HCT116 (cell line): ENCODE results near the gene SEMA6A. TPM values are rescaled to one million over a fixed set of nuclear protein-coding genes. Genes with fewer than 3 reads are reported as not detected.

ENCODE experiments used
- ATAC-seq: fragments of 200-7000 bp; cut with Tn5 transposase; 2 replicates; pipeline ENCODE4 v1.9.1; 2020; ENCODE audit warnings: mild to moderate bottlenecking, moderate library complexity
- BruUV-seq: library from RNA; stranded (reverse); fragments of 400-500 nt; replicated peaks from 2 replicates; lab custom pipeline; 2021; lab: Mats Ljungman, UMichigan
- CTCF ChIA-PET: fragments of 300-600 bp; sonication (Branson Sonifier 250); formaldehyde crosslinking; loops from one replicate; lab custom pipeline; 2021; ENCODE audit warnings: antibody characterized with exemption; lab: Charles Lee
- POLR2A ChIA-PET: fragments of 300-600, 350-600 bp; sonication (Branson Sonifier 250); formaldehyde crosslinking; loops from one replicate; lab custom pipeline; 2021; ENCODE audit warnings: antibody characterized with exemption; lab: Charles Lee
- RAD21 ChIA-PET, 2 experiments: fragments of 300-600 bp; sonication (Branson Sonifier 250); formaldehyde crosslinking; loops; one replicate each; lab custom pipeline; 2023; ENCODE audit warnings: low total read pairs in 2 of 2; ENCODE audit not compliant: uncharacterized antibody in 2 of 2, unreplicated experiment in 2 of 2, low non-redundant PET in 1 of 2; lab: Charles Lee
- DNase-seq: peaks from one replicate; pipeline ENCODE4 v3.0.0-alpha.2; 2010; ENCODE audit warnings: low read depth, low spot score
- H2AFZ ChIP-seq: fragments of 200-600 bp; shearing (Covaris generic), sonication (generic); 2 replicates; pipeline ENCODE4 v1.6.1; 2017; ENCODE audit warnings: low read depth, mixed run types, mixed read lengths, antibody characterized with exemption, low read length; ENCODE audit not compliant: poor library complexity, severe bottlenecking
- H3K27ac ChIP-seq: 2 replicates; pipeline ENCODE4 v1.5.1; 2012; ENCODE audit warnings: low read depth, low read length
- H3K27me3 ChIP-seq: fragments of 200-600 bp; sonication (generic); 2 replicates; pipeline ENCODE4 v1.6.1; 2016; ENCODE audit warnings: mixed run types, low read length, mixed read lengths; ENCODE audit not compliant: insufficient read depth
- H3K36me3 ChIP-seq, 2 experiments: fragments of 200-500 bp in 1 of 2; fragments of 200-600 bp in 1 of 2; sonication (Bioruptor generic) in 1 of 2; sonication (generic) in 1 of 2; 2 replicates each; pipeline versions ENCODE4 v1.5.1 to v1.6.1; 2014 to 2016; ENCODE audit warnings: low read length in 2 of 2, inconsistent platforms in 1 of 2, mixed read lengths in 1 of 2, mixed run types in 1 of 2; ENCODE audit not compliant: insufficient read depth in 2 of 2, control insufficient read depth in 1 of 2
- H3K4me1 ChIP-seq, 2 experiments: fragments of 200-600 bp in 1 of 2; sonication (generic) in 1 of 2; 2 replicates each; pipeline versions ENCODE4 v1.5.1 to v1.6.1; 2012 to 2017; ENCODE audit warnings: low read length in 2 of 2, inconsistent platforms in 1 of 2, mild to moderate bottlenecking in 1 of 2, mixed read lengths in 1 of 2, mixed run types in 1 of 2, moderate library complexity in 1 of 2; ENCODE audit not compliant: insufficient read depth in 2 of 2, control insufficient read depth in 1 of 2
- H3K4me2 ChIP-seq: fragments of 200-600 bp; sonication (generic); 2 replicates; pipeline ENCODE4 v1.6.1; 2017; ENCODE audit warnings: mixed run types, low read length, mixed read lengths
- H3K4me3 ChIP-seq, 2 experiments: fragments of 200-600 bp in 1 of 2; sonication (generic) in 1 of 2; replicated peaks in 1 of 2; 2 replicates each; pipeline ENCODE4 v1.5.1; 2011 to 2016; ENCODE audit warnings: low read length in 2 of 2, control low read depth in 1 of 2, low read depth in 1 of 2, mild to moderate bottlenecking in 1 of 2, mixed read lengths in 1 of 2, mixed run types in 1 of 2
- H3K79me2 ChIP-seq: fragments of 200-600 bp; sonication (generic); 2 replicates; pipeline ENCODE4 v1.6.1; 2017; ENCODE audit warnings: mild to moderate bottlenecking, mixed run types, low read length, moderate library complexity, mixed read lengths; ENCODE audit not compliant: insufficient read depth
- H3K9ac ChIP-seq: fragments of 200-600 bp; sonication (generic); 2 replicates; pipeline ENCODE4 v1.6.1; 2016; ENCODE audit warnings: low read length, mixed read lengths
- H3K9me2 ChIP-seq: fragments of 200-600 bp; sonication (generic), shearing (Covaris generic); 2 replicates; pipeline ENCODE4 v1.6.1; 2017; ENCODE audit warnings: mixed run types, mild to moderate bottlenecking, moderate library complexity; ENCODE audit not compliant: insufficient read depth
- H3K9me3 ChIP-seq, 2 experiments: fragments of 200-500 bp in 1 of 2; fragments of 200-600 bp in 1 of 2; sonication (Bioruptor generic) in 1 of 2; sonication (generic) in 1 of 2; 2 replicates each; pipeline ENCODE4 v1.6.1; 2014 to 2017; ENCODE audit warnings: low read length in 2 of 2, mixed read lengths in 2 of 2, inconsistent platforms in 1 of 2, low read depth in 1 of 2, mild to moderate bottlenecking in 1 of 2, mixed run types in 1 of 2, moderate library complexity in 1 of 2; ENCODE audit not compliant: control insufficient read depth in 1 of 2, insufficient read depth in 1 of 2
- H4K20me1 ChIP-seq: fragments of 200-600 bp; sonication (generic), shearing (Covaris generic); 2 replicates; pipeline ENCODE4 v1.6.1; 2017; ENCODE audit warnings: mixed run types, mild to moderate bottlenecking, moderate library complexity; ENCODE audit not compliant: insufficient read depth
- CBX3 ChIP-seq: IDR thresholded peaks from 2 replicates; pipeline ENCODE4 v1.6.1; 2012; ENCODE audit warnings: low read depth
- CEBPB ChIP-seq: IDR thresholded peaks from 2 replicates; pipeline ENCODE4 v1.6.1; 2012; ENCODE audit warnings: low read depth
- EZH2 ChIP-seq: fragments of 200-600 bp; sonication (generic); IDR thresholded peaks from 2 replicates; pipeline ENCODE4 v1.6.1; 2017; ENCODE audit warnings: antibody characterized with exemption, mixed run types
- MAX ChIP-seq: IDR thresholded peaks from 2 replicates; pipeline ENCODE4 v1.6.1; 2012
- POLR2A ChIP-seq: IDR thresholded peaks from 2 replicates; pipeline ENCODE4 v1.7.0; 2011; ENCODE audit warnings: borderline replicate concordance; ENCODE audit not compliant: insufficient read depth, insufficient read length; ENCODE audit errors: extremely low read depth
- RAD21 ChIP-seq: IDR thresholded peaks from 2 replicates; pipeline ENCODE4 v1.6.1; 2012; ENCODE audit warnings: low read depth, mild to moderate bottlenecking
- SIN3A ChIP-seq: IDR thresholded peaks from 2 replicates; pipeline ENCODE4 v1.6.1; 2012; ENCODE audit warnings: low read depth
- SP1 ChIP-seq: IDR thresholded peaks from 2 replicates; pipeline ENCODE4 v1.6.1; 2012; ENCODE audit warnings: low read depth
- YY1 ChIP-seq: IDR thresholded peaks from 2 replicates; pipeline ENCODE4 v1.6.1; 2011; ENCODE audit warnings: low read length, low read depth, moderate library complexity, mild to moderate bottlenecking; ENCODE audit not compliant: insufficient replicate concordance; ENCODE audit errors: extremely low read depth
- ZFX ChIP-seq: fragments of 450-650 bp; IDR thresholded peaks from 2 replicates; pipeline ENCODE4 v1.6.1; 2017
- ZNF274 ChIP-seq: fragments of 200-500 bp; sonication (Bioruptor generic); IDR thresholded peaks from 2 replicates; pipeline ENCODE4 v1.6.1; 2014; ENCODE audit warnings: mild to moderate bottlenecking, low read depth, low read length, inconsistent platforms
- intact Hi-C: fragments of 100-400 bp; cut with micrococcal nuclease; formaldehyde crosslinking; loops from 2 replicates; pipeline ENCODE4 v1.10.0; 2022
- total RNA-seq: library from RNA; stranded (reverse); gene quantifications from one replicate; pipeline ENCODE4 v1.2.1, GENCODE V29; 2021; ENCODE audit not compliant: unreplicated experiment

SEMA6A gene
- total RNA-seq, 1 experiment from 2014 or later: 6.7 TPM

- POLR2A ChIA-PET: no interaction called here
- Histone ChIP-seq H3K27ac (no peak overlapping the region), H3K9me2 (no peaks in the 10 kb centered on the region), H4K20me1 (no peaks in the 10 kb centered on the region), H2AFZ (no peak overlapping the region), H3K9ac (no peak overlapping the region), H3K4me3 (no peak overlapping the region), H3K4me2 (peak overlapping the region; percentile 85), H3K79me2 (no peaks in the 10 kb centered on the region; the same call in 1 of the 2 replicates), H3K4me1 (peaks cover 8 to 21% of the 10 kb centered on the region in 2 experiments; a peak in 3 of 4 replicates), H3K27me3 (no peaks in the 10 kb centered on the region), H3K36me3 (no peaks in the 10 kb centered on the region), H3K9me3 (no peaks in the 10 kb centered on the region)
- BruUV-seq: no TSS peak
- intact Hi-C loops: loop anchor here (10.0 kb wide), 1 partner anchor 992 kb away; no protein-coding TSS in a partner anchor
- RAD21 ChIA-PET: no interaction called here
- ATAC-seq (no peak), DNase-seq (no peak)
- CTCF ChIA-PET: no interaction called here
- no peak for TF ChIP-seq ZFX
These were observed 2.0 kb downstream of the SEMA6A start for GRCh38 chr5:116572350-116573278.

GRCh38 chr5:116571568-116572349, 2.9 kb downstream of the SEMA6A start:
- Histone ChIP-seq H3K4me2 (no peak overlapping the region), H3K36me3 (no peaks in the 10 kb centered on the region), H3K9me2 (no peaks in the 10 kb centered on the region), H3K27ac (no peak overlapping the region), H2AFZ (no peak overlapping the region), H3K79me2 (no peaks in the 10 kb centered on the region; the same call in 1 of the 2 replicates), H3K27me3 (no peaks in the 10 kb centered on the region), H3K9ac (no peak overlapping the region), H3K4me1 (peaks cover 8 to 21% of the 10 kb centered on the region in 2 experiments; a peak in 3 of 4 replicates), H3K9me3 (no peaks in the 10 kb centered on the region), H4K20me1 (no peaks in the 10 kb centered on the region), H3K4me3 (no peak overlapping the region)
- BruUV-seq: no TSS peak
- ChIA-PET POLR2A (no interaction called here), CTCF (no interaction called here), RAD21 (no interaction called here)
- DNase-seq (no peak), ATAC-seq (no peak)
- TF ChIP-seq MAX: no peak
- no peak for TF ChIP-seq EZH2
- TF ChIP-seq CBX3: no peak
- no peak for TF ChIP-seq SP1
- TF ChIP-seq CEBPB: no peak
- no peak for TF ChIP-seq RAD21
- no peak for TF ChIP-seq POLR2A
- TF ChIP-seq ZFX: no peak
- TF ChIP-seq YY1: no peak
- TF ChIP-seq ZNF274: no peak
- TF ChIP-seq SIN3A: no peak
- intact Hi-C loops: loop anchor here (10.0 kb wide), 1 partner anchor 993 kb away; no protein-coding TSS in a partner anchor
